ENCODE data around the gene BABAM1. TPM values are rescaled to one million over a fixed set of nuclear protein-coding genes. Genes with fewer than 3 reads are reported as not detected.

BABAM1 gene
- total and polyA plus RNA-seq, 10 of the 15 experiments (the other 5 are each of a cell fraction or from before 2014, with no cell fraction given) = 11.9 to 154 (median 103) TPM

DNA sequence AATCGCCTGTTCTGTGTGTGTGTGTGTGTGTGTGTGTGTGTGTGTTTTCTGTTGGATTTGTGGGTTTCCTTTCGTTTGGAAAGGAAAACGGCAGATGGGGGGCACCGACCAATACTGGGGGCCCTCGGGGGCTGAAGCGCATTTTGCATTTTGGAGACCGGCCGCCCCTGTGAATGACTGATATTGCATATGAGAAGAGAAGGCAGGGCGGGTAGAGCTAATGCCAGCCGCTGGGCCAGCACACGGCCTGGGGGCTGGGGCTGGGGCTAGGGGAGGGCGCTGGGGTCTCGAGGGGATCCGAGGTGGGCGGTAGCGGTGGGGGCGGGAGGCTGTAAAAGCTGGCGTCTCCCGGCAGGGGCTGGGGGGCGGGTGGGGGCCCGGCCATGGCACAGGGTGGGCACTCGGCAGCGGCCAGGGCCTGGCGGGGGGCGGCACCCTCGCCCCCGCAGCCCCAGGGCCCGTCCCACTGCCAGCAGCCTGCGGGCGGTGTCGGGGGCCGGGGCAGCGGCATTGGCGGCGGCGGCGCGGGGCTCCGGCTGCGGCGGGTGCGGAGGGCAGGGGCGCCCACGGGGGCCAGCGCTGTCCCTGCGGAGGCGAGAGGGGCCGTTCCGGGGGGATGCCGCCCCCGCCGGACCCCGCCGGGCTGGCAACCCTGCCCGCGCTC lies 56.2 kb downstream of the BABAM1 start:
- no peak overlapping the region for H2AFZ ChIP-seq (ENCODE audit: control insufficient read depth, low read depth, low read length)
- ATAC-seq = peak; percentile 11; the same call in 2 of the 3 replicates
- no peaks in the 10 kb centered on the region for H3K9me3 ChIP-seq (replicated peaks; ENCODE audit: control insufficient read depth, insufficient read depth, low read length)
- BruUV-seq (replicated peaks) = no TSS peak
- ChIA-PET RAD21 (ENCODE audit: unreplicated experiment) (no interaction called here), SMC1A (ENCODE audit: uncharacterized antibody, unreplicated experiment) (no interaction called here), POLR2A (interaction anchor here (1.8 kb wide), 1 partner anchor 18 kb away, joined by 8 read pairs; the partner anchor contains the start of gene MRPL34), CTCF (interaction anchor here (0.6 to 0.9 kb wide), 2 partner anchors 18 to 473 kb away, joined by 3 to 4 read pairs; partner anchors contain the start of gene MRPL34)
- H4K20me1 ChIP-seq (ENCODE audit: control insufficient read depth, insufficient read depth) = no peaks in the 10 kb centered on the region
- 21% methylated on average over 25 of the region's 56 CpGs for WGBS (ENCODE audit: insufficient coverage, insufficient replicate concordance, low lambda C conversion rate, missing lambda C conversion rate)
- DNase-seq (ENCODE audit: low read depth, low spot score) = no peak
- no peak overlapping the region for H3K4me3 ChIP-seq
- no peaks in the 10 kb centered on the region for H3K4me1 ChIP-seq (ENCODE audit: control insufficient read depth, insufficient read depth, low read length)
- TF ChIP-seq EGR1 (IDR thresholded peaks at IDR 0.05; ENCODE audit: borderline replicate concordance in 1 of 2, low read depth in 2 of 2, low read length in 2 of 2) (peak in 1 of 2 experiments; percentile 32; a peak in 1 of 3 replicates), SP1 (IDR thresholded peaks at IDR 0.05; ENCODE audit: low read depth, low read length) (no peak), TBL1XR1 (IDR thresholded peaks at IDR 0.05; ENCODE audit: low read depth, low read length) (no peak)
- peak overlapping the region; percentile 48; the same call in 1 of the 2 replicates for H3K4me2 ChIP-seq (ENCODE audit: control insufficient read depth, insufficient read depth)
- no peak for FAIRE-seq
- peaks cover 5 to 12% of the 10 kb centered on the region in 2 experiments; a peak in 3 of 4 replicates for H3K36me3 ChIP-seq (ENCODE audit: control insufficient read depth in 2 of 2, insufficient read depth in 2 of 2, low read length in 1 of 2)
- intact Hi-C loops (cut with micrococcal nuclease; ENCODE audit: unreplicated experiment) = no loop called here
- H3K79me2 ChIP-seq (ENCODE audit: control insufficient read depth, insufficient read depth, low read length) = no peaks in the 10 kb centered on the region
- no peaks in the 10 kb centered on the region for H3K27me3 ChIP-seq (replicated peaks in 1 of 2; ENCODE audit: control insufficient read depth in 2 of 2, insufficient read depth in 2 of 2, low read length in 1 of 2)
- no peak overlapping the region for H3K27ac ChIP-seq (ENCODE audit: control insufficient read depth, insufficient read depth)
- in situ Hi-C loops (cut with MboI) = no loop called here
- no peak overlapping the region for H3K9ac ChIP-seq (ENCODE audit: control insufficient read depth, insufficient read depth, low read length)

DNA sequence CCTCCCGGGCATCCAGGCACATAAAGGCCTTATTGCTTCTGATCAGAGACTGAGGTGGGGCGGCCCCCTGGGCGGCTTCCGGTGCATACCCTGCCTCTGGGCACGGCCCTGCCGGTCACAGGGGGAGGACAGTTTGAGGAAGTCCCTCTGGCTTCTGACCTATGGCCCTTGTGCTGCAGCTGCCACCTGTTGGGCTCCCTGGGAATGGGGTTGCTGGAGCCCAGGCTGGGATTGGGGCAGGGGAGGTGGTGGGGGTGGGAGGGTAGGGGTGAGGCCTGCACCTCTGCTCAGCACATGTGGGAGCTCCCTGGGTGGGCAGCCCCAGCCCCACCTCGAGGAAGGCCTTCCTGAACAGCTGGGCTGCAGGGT lies 56.7 kb downstream of the BABAM1 start:
- Histone ChIP-seq H3K4me2 (ENCODE audit: control insufficient read depth, insufficient read depth) (peak overlapping the region; percentile 48; the same call in 1 of the 2 replicates), H4K20me1 (ENCODE audit: control insufficient read depth, insufficient read depth) (no peaks in the 10 kb centered on the region), H3K27ac (ENCODE audit: control insufficient read depth, insufficient read depth) (no peak overlapping the region), H3K36me3 (ENCODE audit: control insufficient read depth in 2 of 2, insufficient read depth in 2 of 2, low read length in 1 of 2) (peaks cover 5 to 11% of the 10 kb centered on the region in 2 experiments; a peak in 3 of 4 replicates), H2AFZ (ENCODE audit: control insufficient read depth, low read depth, low read length) (no peak overlapping the region), H3K9ac (ENCODE audit: control insufficient read depth, insufficient read depth, low read length) (no peak overlapping the region), H3K4me3 (no peak overlapping the region), H3K79me2 (ENCODE audit: control insufficient read depth, insufficient read depth, low read length) (no peaks in the 10 kb centered on the region), H3K4me1 (ENCODE audit: control insufficient read depth, insufficient read depth, low read length) (no peaks in the 10 kb centered on the region), H3K9me3 (replicated peaks; ENCODE audit: control insufficient read depth, insufficient read depth, low read length) (no peaks in the 10 kb centered on the region), H3K27me3 (replicated peaks in 1 of 2; ENCODE audit: control insufficient read depth in 2 of 2, insufficient read depth in 2 of 2, low read length in 1 of 2) (no peaks in the 10 kb centered on the region; a peak in 1 of 4 replicates)
- ChIA-PET RAD21 (ENCODE audit: unreplicated experiment) (interaction anchor here (1.4 kb wide), 1 partner anchor 15 kb away, joined by 3 read pairs; the partner anchor contains the start of gene DDA1), CTCF (interaction anchor here (0.9 kb wide), 1 partner anchor 19 kb away, joined by 4 read pairs; the partner anchor contains the start of gene MRPL34), SMC1A (ENCODE audit: uncharacterized antibody, unreplicated experiment) (no interaction called here), POLR2A (interaction anchor here (1.8 kb wide), 1 partner anchor 19 kb away, joined by 8 read pairs; the partner anchor contains the start of gene MRPL34)
- in situ Hi-C loops (cut with MboI) (no loop called here), intact Hi-C loops (cut with micrococcal nuclease; ENCODE audit: unreplicated experiment) (no loop called here)
- WGBS (ENCODE audit: insufficient coverage, insufficient replicate concordance, low lambda C conversion rate, missing lambda C conversion rate) = 2% methylated on average over 6 of the region's 7 CpGs
- no peak for FAIRE-seq
- peak; percentile 72 for ATAC-seq
- BruUV-seq (replicated peaks) = no TSS peak
- DNase-seq (ENCODE audit: low read depth, low spot score) = no peak
- TF ChIP-seq STAT1 (conservative IDR thresholded peaks at IDR 0.05) (no peak), SREBF2 (IDR thresholded peaks at IDR 0.05; ENCODE audit: low read length) (no peak), SREBF1 (IDR thresholded peaks at IDR 0.05; ENCODE audit: low read length) (no peak), HDGF (IDR thresholded peaks at IDR 0.05) (no peak), KAT2A (conservative IDR thresholded peaks at IDR 0.05; ENCODE audit: control insufficient read depth, low read depth, low read length) (no peak), RUNX3 (IDR thresholded peaks at IDR 0.05; ENCODE audit: low read length) (no peak), TCF12 (IDR thresholded peaks at IDR 0.05; ENCODE audit: low read depth, low read length) (no peak), ZNF24 (IDR thresholded peaks at IDR 0.05) (no peak), RB1 (IDR thresholded peaks at IDR 0.05; ENCODE audit: borderline replicate concordance) (no peak)
- TF ChIP-seq, protein P1, sequence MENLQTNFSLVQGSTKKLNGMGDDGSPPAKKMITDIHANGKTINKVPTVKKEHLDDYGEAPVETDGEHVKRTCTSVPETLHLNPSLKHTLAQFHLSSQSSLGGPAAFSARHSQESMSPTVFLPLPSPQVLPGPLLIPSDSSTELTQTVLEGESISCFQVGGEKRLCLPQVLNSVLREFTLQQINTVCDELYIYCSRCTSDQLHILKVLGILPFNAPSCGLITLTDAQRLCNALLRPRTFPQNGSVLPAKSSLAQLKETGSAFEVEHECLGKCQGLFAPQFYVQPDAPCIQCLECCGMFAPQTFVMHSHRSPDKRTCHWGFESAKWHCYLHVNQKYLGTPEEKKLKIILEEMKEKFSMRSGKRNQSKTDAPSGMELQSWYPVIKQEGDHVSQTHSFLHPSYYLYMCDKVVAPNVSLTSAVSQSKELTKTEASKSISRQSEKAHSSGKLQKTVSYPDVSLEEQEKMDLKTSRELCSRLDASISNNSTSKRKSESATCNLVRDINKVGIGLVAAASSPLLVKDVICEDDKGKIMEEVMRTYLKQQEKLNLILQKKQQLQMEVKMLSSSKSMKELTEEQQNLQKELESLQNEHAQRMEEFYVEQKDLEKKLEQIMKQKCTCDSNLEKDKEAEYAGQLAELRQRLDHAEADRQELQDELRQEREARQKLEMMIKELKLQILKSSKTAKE (IDR thresholded peaks at IDR 0.05; ENCODE audit: low read depth, poor library complexity, severe bottlenecking) = no peak

Measured in GM12878 (cell line).